Measurements from ENCODE around the gene ALDH4A1.

DNA sequence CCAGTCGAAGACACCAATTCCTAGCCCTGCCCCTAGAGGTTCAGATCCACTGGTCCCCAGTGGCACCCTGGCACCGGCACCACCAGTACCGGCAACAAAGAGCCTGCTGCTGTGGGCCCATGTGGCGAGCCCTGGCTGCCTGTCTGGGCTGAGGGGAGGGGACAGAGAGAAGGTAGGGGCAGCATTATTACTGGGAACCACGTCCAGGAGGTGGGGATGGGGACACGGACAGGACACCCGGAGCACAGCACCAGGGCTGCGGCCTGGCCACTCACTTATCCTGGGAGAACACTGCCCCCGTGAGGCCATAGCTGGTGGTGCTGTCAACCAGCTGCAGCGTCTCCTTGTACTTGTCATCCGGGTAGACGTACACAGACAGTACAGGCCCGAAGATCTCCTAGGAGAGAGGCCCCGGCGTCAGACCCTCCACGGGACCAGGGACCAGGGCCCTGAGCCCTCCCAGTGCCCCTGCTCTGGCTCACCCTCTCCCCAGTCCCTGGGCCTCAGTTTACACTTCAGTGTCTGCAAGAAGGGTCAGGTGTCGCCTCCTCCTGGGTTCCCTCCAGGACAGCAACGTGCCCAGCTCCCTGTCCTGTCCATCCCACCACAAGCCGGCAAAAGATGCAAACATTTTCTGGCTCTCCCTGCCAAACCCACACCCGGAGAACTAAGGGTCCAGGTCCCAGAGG, 27.1 kb downstream of the ALDH4A1 start:
- TF ChIP-seq CEBPB (IDR thresholded peaks at IDR 0.05) (no peak), CREB1 (IDR thresholded peaks at IDR 0.05; ENCODE audit: low read depth) (no peak), ZBTB7A (IDR thresholded peaks at IDR 0.05; ENCODE audit: low read depth) (no peak), NFIC (IDR thresholded peaks at IDR 0.05) (no peak), MAX (IDR thresholded peaks at IDR 0.05) (no peak), EP300 (IDR thresholded peaks at IDR 0.05; ENCODE audit: borderline replicate concordance) (no peak), YY1 (IDR thresholded peaks at IDR 0.05; ENCODE audit: low read depth) (no peak), TCF12 (IDR thresholded peaks at IDR 0.05; ENCODE audit: low read depth) (no peak), RAD21 (IDR thresholded peaks at IDR 0.05; ENCODE audit: low read depth) (peak; percentile 83), TEAD4 (IDR thresholded peaks at IDR 0.05) (no peak), EGR1 (IDR thresholded peaks at IDR 0.05) (no peak), TAF1 (IDR thresholded peaks at IDR 0.05; ENCODE audit: low read depth) (no peak; the same call in 1 of the 2 replicates)
- TF ChIP-seq, protein P1, sequence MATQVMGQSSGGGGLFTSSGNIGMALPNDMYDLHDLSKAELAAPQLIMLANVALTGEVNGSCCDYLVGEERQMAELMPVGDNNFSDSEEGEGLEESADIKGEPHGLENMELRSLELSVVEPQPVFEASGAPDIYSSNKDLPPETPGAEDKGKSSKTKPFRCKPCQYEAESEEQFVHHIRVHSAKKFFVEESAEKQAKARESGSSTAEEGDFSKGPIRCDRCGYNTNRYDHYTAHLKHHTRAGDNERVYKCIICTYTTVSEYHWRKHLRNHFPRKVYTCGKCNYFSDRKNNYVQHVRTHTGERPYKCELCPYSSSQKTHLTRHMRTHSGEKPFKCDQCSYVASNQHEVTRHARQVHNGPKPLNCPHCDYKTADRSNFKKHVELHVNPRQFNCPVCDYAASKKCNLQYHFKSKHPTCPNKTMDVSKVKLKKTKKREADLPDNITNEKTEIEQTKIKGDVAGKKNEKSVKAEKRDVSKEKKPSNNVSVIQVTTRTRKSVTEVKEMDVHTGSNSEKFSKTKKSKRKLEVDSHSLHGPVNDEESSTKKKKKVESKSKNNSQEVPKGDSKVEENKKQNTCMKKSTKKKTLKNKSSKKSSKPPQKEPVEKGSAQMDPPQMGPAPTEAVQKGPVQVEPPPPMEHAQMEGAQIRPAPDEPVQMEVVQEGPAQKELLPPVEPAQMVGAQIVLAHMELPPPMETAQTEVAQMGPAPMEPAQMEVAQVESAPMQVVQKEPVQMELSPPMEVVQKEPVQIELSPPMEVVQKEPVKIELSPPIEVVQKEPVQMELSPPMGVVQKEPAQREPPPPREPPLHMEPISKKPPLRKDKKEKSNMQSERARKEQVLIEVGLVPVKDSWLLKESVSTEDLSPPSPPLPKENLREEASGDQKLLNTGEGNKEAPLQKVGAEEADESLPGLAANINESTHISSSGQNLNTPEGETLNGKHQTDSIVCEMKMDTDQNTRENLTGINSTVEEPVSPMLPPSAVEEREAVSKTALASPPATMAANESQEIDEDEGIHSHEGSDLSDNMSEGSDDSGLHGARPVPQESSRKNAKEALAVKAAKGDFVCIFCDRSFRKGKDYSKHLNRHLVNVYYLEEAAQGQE (IDR thresholded peaks at IDR 0.05; ENCODE audit: low read depth): no peak
